GM19193 (cell line): ENCODE results near the gene LIMCH1.

Experiments used
- POLR2A ChIP-seq: IDR thresholded peaks from 4 replicates; pipeline ENCODE4 v1.6.1; 2011; ENCODE audit not compliant: insufficient read depth, insufficient read length; ENCODE audit errors: extremely low read depth

Gene LIMCH1

GRCh38 chr4:41538017-41538733 is at the start of gene LIMCH1:
TSS of gene LIMCH1 (plus strand) at chr4:41538157. CDS start at chr4:41605996, 67,839 bp downstream.
- TF ChIP-seq POLR2A = no peak

- no peak for TF ChIP-seq POLR2A
Measured at GRCh38 chr4:41496977-41497376, 41.0 kb upstream of the LIMCH1 start.

GRCh38 chr4:41498177-41498576 is 39.8 kb upstream of the LIMCH1 start:
- TF ChIP-seq POLR2A = no peak

GRCh38 chr4:41504167-41504818 is 33.7 kb upstream of the LIMCH1 start:
- TF ChIP-seq POLR2A = no peak

GRCh38 chr4:41505161-41505661 is 32.7 kb upstream of the LIMCH1 start:
- TF ChIP-seq POLR2A = no peak

- TF ChIP-seq POLR2A = no peak
Measured at GRCh38 chr4:41506130-41506529, 31.8 kb upstream of the LIMCH1 start.

- no peak for TF ChIP-seq POLR2A
Measured at GRCh38 chr4:41507291-41507947, 30.5 kb upstream of the LIMCH1 start.

GRCh38 chr4:41509451-41509866 is 28.5 kb upstream of the LIMCH1 start:
- TF ChIP-seq POLR2A = no peak

GRCh38 chr4:41510179-41510578 is 27.8 kb upstream of the LIMCH1 start:
- TF ChIP-seq POLR2A = no peak

- TF ChIP-seq POLR2A = no peak
Measured at GRCh38 chr4:41512136-41512535, 25.8 kb upstream of the LIMCH1 start.

- TF ChIP-seq POLR2A = no peak
Measured at GRCh38 chr4:41512596-41512995, 25.4 kb upstream of the LIMCH1 start.

- no peak for TF ChIP-seq POLR2A
Measured at GRCh38 chr4:41514169-41514568, 23.8 kb upstream of the LIMCH1 start.

- no peak for TF ChIP-seq POLR2A
Measured at GRCh38 chr4:41514766-41515481, 23.0 kb upstream of the LIMCH1 start.

GRCh38 chr4:41517121-41517520 is 20.8 kb upstream of the LIMCH1 start:
- no peak for TF ChIP-seq POLR2A

GRCh38 chr4:41517747-41518146 is 20.2 kb upstream of the LIMCH1 start:
- TF ChIP-seq POLR2A = no peak
